Ectodermal cell (in vitro differentiated cells): ENCODE measurements around the gene PGC.

Experiments used
- H3K27ac ChIP-seq: 2 replicates; pipeline ENCODE4 v1.7.0; 2013; ENCODE audit warnings: mild to moderate bottlenecking, low read depth, low read length; ENCODE audit not compliant: insufficient read depth, poor library complexity, severe bottlenecking
- H3K27me3 ChIP-seq: 2 replicates; pipeline ENCODE4 v1.7.0; 2013; ENCODE audit warnings: mild to moderate bottlenecking, low read length; ENCODE audit not compliant: insufficient read depth, control insufficient read depth, poor library complexity, severe bottlenecking
- H3K36me3 ChIP-seq: one replicate; pipeline ENCODE4 v1.7.0; 2013; ENCODE audit warnings: low read length; ENCODE audit not compliant: control insufficient read depth, insufficient read depth
- H3K4me1 ChIP-seq: one replicate; pipeline ENCODE4 v1.7.0; 2013; ENCODE audit warnings: low read length; ENCODE audit not compliant: control insufficient read depth, insufficient read depth
- H3K4me3 ChIP-seq: 2 replicates; pipeline ENCODE4 v1.7.0; 2013; ENCODE audit warnings: low read depth, low read length, control low read depth; ENCODE audit not compliant: insufficient read depth
- H3K9me3 ChIP-seq: 2 replicates; pipeline ENCODE4 v1.7.0; 2013; ENCODE audit warnings: mild to moderate bottlenecking, low read length, moderate library complexity; ENCODE audit not compliant: control insufficient read depth
- WGBS, 2 experiments: methylation state at CpG; one replicate each; pipeline ENCODE4 v1.1.7; 2013; ENCODE audit warnings: missing lambda C conversion rate in 2 of 2; 5-methylcytosine and 5-hydroxymethylcytosine counted together

PGC gene

GRCh38 chr6:41785254-41785653 is 38.1 kb upstream of the PGC start:
- Histone ChIP-seq H3K27ac (no peak overlapping the region), H3K4me1 (peaks cover 5% of the 10 kb centered on the region), H3K27me3 (peaks cover 27% of the 10 kb centered on the region), H3K4me3 (no peak overlapping the region), H3K9me3 (no peaks in the 10 kb centered on the region), H3K36me3 (peaks cover 13% of the 10 kb centered on the region)
- WGBS, 2 experiments, result 84 to 87% methylated on average over 11 of the region's 11 CpGs

- no peaks in the 10 kb centered on the region for H3K9me3 ChIP-seq
- H3K36me3 ChIP-seq, result peaks cover 7% of the 10 kb centered on the region
- H3K4me3 ChIP-seq, result no peak overlapping the region
- peaks cover 27% of the 10 kb centered on the region for H3K27me3 ChIP-seq
- WGBS, 2 experiments, result 81 to 89% methylated on average over 5 of the region's 5 CpGs
- peaks cover 5% of the 10 kb centered on the region for H3K4me1 ChIP-seq
- H3K27ac ChIP-seq, result no peak overlapping the region
Observed at GRCh38 chr6:41784581-41785171, 37.5 kb upstream of the PGC start.

- Histone ChIP-seq H3K4me3 (no peak overlapping the region), H3K36me3 (no peaks in the 10 kb centered on the region), H3K27me3 (peaks cover 27% of the 10 kb centered on the region), H3K4me1 (peaks cover 11% of the 10 kb centered on the region), H3K27ac (no peak overlapping the region), H3K9me3 (no peaks in the 10 kb centered on the region)
- WGBS, 2 experiments, result 69 to 80% methylated on average over 5 to 6 of the region's 6 CpGs
Observed at GRCh38 chr6:41783106-41783780, 36.0 kb upstream of the PGC start.

GRCh38 chr6:41781366-41781730 is 34.2 kb upstream of the PGC start:
- peak overlapping the region; percentile 70 for H3K4me3 ChIP-seq
- H3K36me3 ChIP-seq, result no peaks in the 10 kb centered on the region
- WGBS, 2 experiments, result 66 to 69% methylated on average over 3 of the region's 3 CpGs
- peaks cover 27% of the 10 kb centered on the region for H3K27me3 ChIP-seq
- H3K4me1 ChIP-seq, result peaks cover 11% of the 10 kb centered on the region
- H3K9me3 ChIP-seq, result no peaks in the 10 kb centered on the region
- no peak overlapping the region for H3K27ac ChIP-seq

- Histone ChIP-seq H3K4me1 (peaks cover 11% of the 10 kb centered on the region), H3K36me3 (no peaks in the 10 kb centered on the region), H3K27me3 (peaks cover 22% of the 10 kb centered on the region), H3K27ac (no peak within 1 kb of the TSS), H3K4me3 (peak within 1 kb of the TSS; percentile 70), H3K9me3 (no peaks in the 10 kb centered on the region)
- 1% methylated on average over 34 to 36 of the region's 36 CpGs for WGBS, 2 experiments
Observed at GRCh38 chr6:41780551-41781365, 33.6 kb upstream of the PGC start, which contains the start of gene PRICKLE4. Gene PRICKLE4 (plus strand): TSS chr6:41780782. CDS start chr6:41783474, 2,692 bp downstream.

- Histone ChIP-seq H3K9me3 (no peaks in the 10 kb centered on the region), H3K4me1 (peaks cover 11% of the 10 kb centered on the region), H3K27me3 (peaks cover 14% of the 10 kb centered on the region), H3K27ac (no peak within 1 kb of the TSS), H3K36me3 (peaks cover 6% of the 10 kb centered on the region), H3K4me3 (peak within 1 kb of the TSS; percentile 70)
- WGBS, 2 experiments, result 0% methylated on average over 73 of the region's 73 CpGs
Observed at GRCh38 chr6:41779788-41780550, 32.8 kb upstream of the PGC start, which contains the start of gene FRS3. Gene FRS3 (minus strand): TSS chr6:41779900. CDS start chr6:41776987, 2,913 bp downstream.

GRCh38 chr6:41779336-41779735 is 32.1 kb upstream of the PGC start:
- Histone ChIP-seq H3K4me1 (peaks cover 11% of the 10 kb centered on the region), H3K36me3 (peaks cover 11% of the 10 kb centered on the region), H3K27ac (no peak overlapping the region), H3K9me3 (no peaks in the 10 kb centered on the region), H3K4me3 (peak overlapping the region; percentile 70), H3K27me3 (peaks cover 14% of the 10 kb centered on the region)
- WGBS, 2 experiments, result 2% methylated on average over 16 of the region's 16 CpGs

GRCh38 chr6:41778895-41779294 is 31.7 kb upstream of the PGC start:
- peaks cover 11% of the 10 kb centered on the region for H3K4me1 ChIP-seq
- no peak overlapping the region for H3K27ac ChIP-seq
- WGBS, 2 experiments, result 42 to 48% methylated on average over 6 of the region's 6 CpGs
- peak overlapping the region; percentile 70 for H3K4me3 ChIP-seq
- peaks cover 14% of the 10 kb centered on the region for H3K27me3 ChIP-seq
- H3K36me3 ChIP-seq, result peaks cover 11% of the 10 kb centered on the region
- no peaks in the 10 kb centered on the region for H3K9me3 ChIP-seq

GRCh38 chr6:41777551-41778285 is 30.5 kb upstream of the PGC start:
- Histone ChIP-seq H3K9me3 (no peaks in the 10 kb centered on the region), H3K36me3 (peaks cover 11% of the 10 kb centered on the region), H3K27me3 (peaks cover 14% of the 10 kb centered on the region), H3K4me3 (no peak overlapping the region), H3K4me1 (peaks cover 11% of the 10 kb centered on the region), H3K27ac (no peak overlapping the region)
- 90 to 95% methylated on average over 5 of the region's 5 CpGs for WGBS, 2 experiments
